ENCODE measurements around the gene ZSWIM5.

ZSWIM5 gene

DNA sequence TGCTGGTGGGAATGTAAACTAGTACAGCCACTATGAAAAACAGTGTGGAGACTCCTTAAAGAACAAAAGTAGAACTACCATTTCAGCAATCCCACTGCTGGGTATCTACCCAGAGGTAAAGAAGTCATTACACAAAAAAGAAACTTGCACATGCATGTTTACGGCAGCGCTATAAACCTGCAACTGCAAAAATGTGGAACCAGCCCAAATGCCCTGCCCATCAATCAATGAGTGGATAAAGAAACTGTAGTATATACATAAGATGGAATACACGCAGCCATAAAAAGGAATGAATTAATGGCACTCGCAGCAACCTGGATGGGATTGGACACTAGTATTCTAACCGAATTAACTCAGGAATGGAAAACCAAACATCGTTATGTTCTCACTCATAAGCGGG lies 51.0 kb downstream of the ZSWIM5 start:
- Histone ChIP-seq H3K4me3 (replicated peaks; ENCODE audit: insufficient read depth, low read length) (no peak overlapping the region), H3K27ac (replicated peaks) (no peak overlapping the region), H3K27me3 (ENCODE audit: insufficient read depth, poor library complexity, severe bottlenecking) (no peaks in the 10 kb centered on the region)
- no peak for TF ChIP-seq POLR2AphosphoS5 (IDR thresholded peaks at IDR 0.05; ENCODE audit: low read depth)
- no peak for TF ChIP-seq GABPA (IDR thresholded peaks at IDR 0.05; ENCODE audit: low read depth)
- no peak for TF ChIP-seq SPI1 (IDR thresholded peaks at IDR 0.05; ENCODE audit: borderline replicate concordance, low read depth)
- TF ChIP-seq, protein P1, sequence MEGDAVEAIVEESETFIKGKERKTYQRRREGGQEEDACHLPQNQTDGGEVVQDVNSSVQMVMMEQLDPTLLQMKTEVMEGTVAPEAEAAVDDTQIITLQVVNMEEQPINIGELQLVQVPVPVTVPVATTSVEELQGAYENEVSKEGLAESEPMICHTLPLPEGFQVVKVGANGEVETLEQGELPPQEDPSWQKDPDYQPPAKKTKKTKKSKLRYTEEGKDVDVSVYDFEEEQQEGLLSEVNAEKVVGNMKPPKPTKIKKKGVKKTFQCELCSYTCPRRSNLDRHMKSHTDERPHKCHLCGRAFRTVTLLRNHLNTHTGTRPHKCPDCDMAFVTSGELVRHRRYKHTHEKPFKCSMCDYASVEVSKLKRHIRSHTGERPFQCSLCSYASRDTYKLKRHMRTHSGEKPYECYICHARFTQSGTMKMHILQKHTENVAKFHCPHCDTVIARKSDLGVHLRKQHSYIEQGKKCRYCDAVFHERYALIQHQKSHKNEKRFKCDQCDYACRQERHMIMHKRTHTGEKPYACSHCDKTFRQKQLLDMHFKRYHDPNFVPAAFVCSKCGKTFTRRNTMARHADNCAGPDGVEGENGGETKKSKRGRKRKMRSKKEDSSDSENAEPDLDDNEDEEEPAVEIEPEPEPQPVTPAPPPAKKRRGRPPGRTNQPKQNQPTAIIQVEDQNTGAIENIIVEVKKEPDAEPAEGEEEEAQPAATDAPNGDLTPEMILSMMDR (IDR thresholded peaks at IDR 0.05; ENCODE audit: insufficient read depth, low read length): no peak
- no peak for TF ChIP-seq REST (IDR thresholded peaks at IDR 0.05; ENCODE audit: insufficient replicate concordance, low read depth)
- no peak for DNase-seq (ENCODE audit: low read depth in 1 of 2, low spot score in 1 of 2)

- DNase-seq (ENCODE audit: low read depth in 1 of 2, low spot score in 1 of 2): no peak
- H3K27ac ChIP-seq (replicated peaks): no peak overlapping the region
- no peak overlapping the region for H3K4me3 ChIP-seq (replicated peaks; ENCODE audit: insufficient read depth, low read length)
- no peaks in the 10 kb centered on the region for H3K27me3 ChIP-seq (ENCODE audit: insufficient read depth, poor library complexity, severe bottlenecking)
- TF ChIP-seq SPI1 (IDR thresholded peaks at IDR 0.05; ENCODE audit: borderline replicate concordance, low read depth): no peak
- no peak for TF ChIP-seq POLR2AphosphoS5 (IDR thresholded peaks at IDR 0.05; ENCODE audit: low read depth)
- TF ChIP-seq, protein P1 (IDR thresholded peaks at IDR 0.05; ENCODE audit: insufficient read depth, low read length): no peak
Observed at GRCh38 chr1:45152126-45152525, 54.3 kb downstream of the ZSWIM5 start.

- DNase-seq (ENCODE audit: low read depth in 1 of 2, low spot score in 1 of 2): no peak
- H3K27me3 ChIP-seq (ENCODE audit: insufficient read depth, poor library complexity, severe bottlenecking): no peaks in the 10 kb centered on the region
- TF ChIP-seq, protein P1 (IDR thresholded peaks at IDR 0.05; ENCODE audit: insufficient read depth, low read length): no peak
- TF ChIP-seq POLR2AphosphoS5 (IDR thresholded peaks at IDR 0.05; ENCODE audit: low read depth) (no peak), GABPA (IDR thresholded peaks at IDR 0.05; ENCODE audit: low read depth) (no peak), REST (IDR thresholded peaks at IDR 0.05; ENCODE audit: insufficient replicate concordance, low read depth) (no peak), SPI1 (IDR thresholded peaks at IDR 0.05; ENCODE audit: borderline replicate concordance, low read depth) (no peak)
Observed at GRCh38 chr1:45148209-45148825, 58.1 kb downstream of the ZSWIM5 start.

GRCh38 chr1:45146833-45147232 lies 59.6 kb downstream of the ZSWIM5 start:
- TF ChIP-seq, protein P1 (IDR thresholded peaks at IDR 0.05; ENCODE audit: insufficient read depth, low read length): no peak
- TF ChIP-seq REST (IDR thresholded peaks at IDR 0.05; ENCODE audit: insufficient replicate concordance, low read depth): no peak
- TF ChIP-seq SPI1 (IDR thresholded peaks at IDR 0.05; ENCODE audit: borderline replicate concordance, low read depth): no peak
- TF ChIP-seq GABPA (IDR thresholded peaks at IDR 0.05; ENCODE audit: low read depth): no peak
- TF ChIP-seq POLR2AphosphoS5 (IDR thresholded peaks at IDR 0.05; ENCODE audit: low read depth): no peak
- DNase-seq (ENCODE audit: low read depth in 1 of 2, low spot score in 1 of 2): no peak
- Histone ChIP-seq H3K4me3 (replicated peaks; ENCODE audit: insufficient read depth, low read length) (no peak overlapping the region), H3K27ac (replicated peaks) (no peak overlapping the region), H3K27me3 (ENCODE audit: insufficient read depth, poor library complexity, severe bottlenecking) (no peaks in the 10 kb centered on the region)

More at GRCh38 chr1:45148209-45148825, 58.1 kb downstream of the ZSWIM5 start:
- Histone ChIP-seq H3K27ac (replicated peaks) (no peak overlapping the region), H3K4me3 (replicated peaks; ENCODE audit: insufficient read depth, low read length) (no peak overlapping the region)
